Gastroesophageal sphincter (tissue), 4 donors: ENCODE results near the gene SYNE1. TPM values are rescaled to one million over a fixed set of nuclear protein-coding genes. Genes with fewer than 3 reads are reported as not detected.
"Not testable (repeated sequence)": the region's sequence is repeated elsewhere in the genome, so short reads cannot be mapped to it uniquely, and the experiment has no call there.

Experiments
- ATAC-seq: fragments of 150-250 bp; one replicate; pipeline ENCODE4 v1.9.1; 2016; ENCODE audit warnings: mild to moderate bottlenecking, moderate library complexity
- H3K27ac ChIP-seq, 4 donors: fragments of 200-600 bp; sonication (generic) in 3 of 4; 1 replicate in 3 of 4; 2 replicates in 1 of 4; pipeline ENCODE4 v1.5.1; 2016 to 2019
- H3K27me3 ChIP-seq: fragments of 200-600 bp; sonication (generic); one replicate; pipeline ENCODE4 v1.5.1; 2019
- H3K36me3 ChIP-seq, 2 donors: fragments of 200-600 bp; sonication (generic); one replicate each; pipeline ENCODE4 v1.5.1; 2019; ENCODE audit warnings: control low read depth in 1 of 2
- H3K4me1 ChIP-seq, 3 donors: fragments of 200-600 bp; sonication (generic); 1 replicate in 2 of 3; 2 replicates in 1 of 3; pipeline ENCODE4 v1.5.1; 2016 to 2019; ENCODE audit warnings: control low read depth in 2 of 3
- H3K4me3 ChIP-seq, 2 donors: fragments of 200-600 bp; sonication (generic); one replicate each; pipeline ENCODE4 v1.5.1; 2019; ENCODE audit warnings: mild to moderate bottlenecking in 1 of 2, moderate library complexity in 1 of 2
- H3K9me3 ChIP-seq, 3 donors: fragments of 200-600 bp; sonication (generic); one replicate each; pipeline ENCODE4 v1.5.1; 2017 to 2019; ENCODE audit warnings: control low read depth in 2 of 3
- EP300 ChIP-seq: sonication (generic); formaldehyde crosslinking; IDR thresholded peaks from one replicate; pipeline ENCODE4 v1.6.1; 2017; ENCODE audit warnings: antibody characterized with exemption, mild to moderate bottlenecking
- POLR2A ChIP-seq, 2 donors: fragments of 450-650 bp; IDR thresholded peaks; one replicate each; pipeline ENCODE4 v1.6.1; 2017; ENCODE audit warnings: antibody characterized with exemption in 2 of 2, mild to moderate bottlenecking in 2 of 2, moderate library complexity in 1 of 2
- POLR2AphosphoS5 ChIP-seq: sonication (generic); formaldehyde crosslinking; IDR thresholded peaks from one replicate; pipeline ENCODE4 v1.6.1; 2017; ENCODE audit warnings: antibody characterized with exemption
- WGBS, 2 donors: methylation state at CpG; one replicate each; pipeline ENCODE4 v1.1.5; 2018; ENCODE audit warnings: low coverage in 1 of 2; 5-methylcytosine and 5-hydroxymethylcytosine counted together
- total RNA-seq, 4 donors: library from RNA; depleted of rRNA; stranded (reverse); fragments of >200 nt; gene quantifications; one replicate each; pipeline ENCODE4 v1.1.0, GENCODE V29; 2016
- TF ChIP-seq, protein P1 (sequence below), 4 experiments: fragments of 200-600 bp in 2 of 4; fragments of 450-650 bp in 2 of 4; sonication (generic) in 1 of 4; IDR thresholded peaks; one replicate each; pipeline ENCODE4 v1.5.1; 2017 to 2019; ENCODE audit warnings: antibody characterized with exemption in 4 of 4, mild to moderate bottlenecking in 2 of 4, moderate library complexity in 2 of 4

The SYNE1 gene
- total RNA-seq, 4 donors from 2014 or later = 160 to 268 (median 215) TPM

DNA sequence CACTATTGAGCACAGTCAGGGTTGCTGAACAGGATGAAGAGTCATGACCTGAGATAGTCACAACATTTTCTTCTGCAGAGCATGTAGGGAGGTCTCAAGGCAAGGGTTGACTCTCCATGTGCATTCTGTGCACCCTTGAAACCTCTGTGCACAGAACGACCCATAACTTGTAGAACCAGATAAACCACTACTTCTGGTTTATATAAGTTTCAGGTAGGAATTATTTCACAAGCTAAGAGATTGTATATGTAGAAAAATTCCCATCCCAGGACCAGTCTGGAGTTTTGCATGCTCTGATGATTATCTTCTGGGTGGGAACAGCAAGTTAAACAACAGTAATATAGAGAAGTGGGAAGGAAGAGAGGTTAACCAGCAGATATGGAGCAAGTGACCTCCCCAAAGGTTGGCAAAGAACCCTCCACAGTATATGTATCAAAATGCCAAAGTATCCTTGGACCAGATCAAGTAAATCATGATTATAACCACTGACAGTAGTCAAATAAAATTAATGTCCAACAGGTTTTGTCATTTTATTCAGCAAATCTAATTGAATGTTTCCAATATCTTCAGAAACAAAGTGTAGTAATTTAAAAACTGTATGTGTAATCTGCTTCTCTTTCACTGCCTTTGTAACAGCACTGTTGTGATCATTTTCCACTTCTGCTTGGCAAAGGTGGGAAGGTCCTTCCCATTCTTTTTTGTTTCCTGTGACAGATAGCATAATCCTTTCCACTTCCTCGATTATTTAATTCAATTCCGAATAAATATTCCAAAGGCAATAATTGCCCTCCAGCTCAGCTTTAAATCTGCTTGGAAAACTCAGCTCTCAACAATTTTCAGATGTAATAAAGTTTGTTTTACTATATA, 104.4 kb downstream of the SYNE1 start:
- Histone ChIP-seq H3K9me3 (no peaks in the 10 kb centered on the region), H3K27me3 (no peaks in the 10 kb centered on the region), H3K4me1 (no peaks in the 10 kb centered on the region), H3K27ac (no peak overlapping the region), H3K36me3 (no peaks in the 10 kb centered on the region), H3K4me3 (no peak overlapping the region)
- ATAC-seq = no peak
- 73 to 76% methylated on average over 2 to 3 of the region's 3 CpGs for WGBS, 2 donors
- TF ChIP-seq POLR2AphosphoS5 = no peak
- TF ChIP-seq EP300 = no peak

DNA sequence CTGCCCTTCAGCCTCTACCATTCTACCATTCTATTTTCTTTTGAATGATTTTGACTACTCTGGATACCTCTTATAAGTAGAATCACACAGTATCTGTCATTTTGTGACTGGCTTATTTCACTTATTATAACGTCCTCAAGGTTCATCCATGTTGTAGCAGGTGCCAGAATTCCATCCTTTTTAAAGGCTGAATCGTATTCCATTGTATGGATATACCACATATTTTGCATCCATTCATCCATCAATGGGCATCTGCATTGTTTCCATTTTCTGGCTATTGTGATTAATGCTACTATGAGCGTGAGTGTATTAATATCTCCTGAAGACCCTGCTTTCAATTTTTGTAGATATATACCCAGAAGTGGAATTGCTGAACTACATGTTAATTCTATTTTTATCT, 105.5 kb downstream of the SYNE1 start:
- ATAC-seq = no peak
- TF ChIP-seq EP300 (no peak), POLR2A (IDR thresholded peaks at IDR 0.05) (no peak), POLR2AphosphoS5 (no peak)

DNA sequence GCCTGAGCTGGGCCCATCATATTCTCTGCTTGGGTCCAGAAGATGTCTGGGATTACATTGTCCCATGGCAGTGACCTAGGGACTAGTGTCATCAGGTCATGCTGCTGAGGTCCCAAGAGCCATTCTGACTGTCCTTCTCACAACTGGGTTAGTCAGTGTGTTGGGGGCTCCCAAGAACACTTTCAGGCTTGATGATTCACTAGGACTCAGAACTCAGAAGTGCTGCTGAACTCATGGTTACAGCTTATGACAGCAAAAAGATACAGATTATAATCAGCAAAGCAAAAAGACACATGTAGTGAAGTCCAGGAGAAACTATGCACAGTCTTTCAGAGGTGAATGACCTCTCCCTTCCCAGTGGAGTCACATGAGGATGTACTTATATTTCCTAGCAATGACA, 107.8 kb downstream of the SYNE1 start:
- Histone ChIP-seq H3K9me3 (no peaks in the 10 kb centered on the region), H3K27me3 (no peaks in the 10 kb centered on the region), H3K4me1 (no peaks in the 10 kb centered on the region), H3K4me3 (no peak overlapping the region), H3K36me3 (no peaks in the 10 kb centered on the region), H3K27ac (no peak overlapping the region)
- ATAC-seq = no peak
- no peak for TF ChIP-seq EP300
- TF ChIP-seq POLR2A (IDR thresholded peaks at IDR 0.05) = no peak
- TF ChIP-seq, protein P1, sequence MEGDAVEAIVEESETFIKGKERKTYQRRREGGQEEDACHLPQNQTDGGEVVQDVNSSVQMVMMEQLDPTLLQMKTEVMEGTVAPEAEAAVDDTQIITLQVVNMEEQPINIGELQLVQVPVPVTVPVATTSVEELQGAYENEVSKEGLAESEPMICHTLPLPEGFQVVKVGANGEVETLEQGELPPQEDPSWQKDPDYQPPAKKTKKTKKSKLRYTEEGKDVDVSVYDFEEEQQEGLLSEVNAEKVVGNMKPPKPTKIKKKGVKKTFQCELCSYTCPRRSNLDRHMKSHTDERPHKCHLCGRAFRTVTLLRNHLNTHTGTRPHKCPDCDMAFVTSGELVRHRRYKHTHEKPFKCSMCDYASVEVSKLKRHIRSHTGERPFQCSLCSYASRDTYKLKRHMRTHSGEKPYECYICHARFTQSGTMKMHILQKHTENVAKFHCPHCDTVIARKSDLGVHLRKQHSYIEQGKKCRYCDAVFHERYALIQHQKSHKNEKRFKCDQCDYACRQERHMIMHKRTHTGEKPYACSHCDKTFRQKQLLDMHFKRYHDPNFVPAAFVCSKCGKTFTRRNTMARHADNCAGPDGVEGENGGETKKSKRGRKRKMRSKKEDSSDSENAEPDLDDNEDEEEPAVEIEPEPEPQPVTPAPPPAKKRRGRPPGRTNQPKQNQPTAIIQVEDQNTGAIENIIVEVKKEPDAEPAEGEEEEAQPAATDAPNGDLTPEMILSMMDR (IDR thresholded peaks at IDR 0.05) = no peak
- no peak for TF ChIP-seq POLR2AphosphoS5

More for the DNA sequence above, 105.5 kb downstream of the SYNE1 start:
- WGBS, 2 donors = 84 to 91% methylated on average over 3 of the region's 3 CpGs
- H3K4me3 ChIP-seq = no peak overlapping the region
- H3K27ac ChIP-seq = no peak overlapping the region
- no peaks in the 10 kb centered on the region for H3K27me3 ChIP-seq
- H3K9me3 ChIP-seq = no peaks in the 10 kb centered on the region
- no peaks in the 10 kb centered on the region for H3K4me1 ChIP-seq
- H3K36me3 ChIP-seq = no peaks in the 10 kb centered on the region

DNA sequence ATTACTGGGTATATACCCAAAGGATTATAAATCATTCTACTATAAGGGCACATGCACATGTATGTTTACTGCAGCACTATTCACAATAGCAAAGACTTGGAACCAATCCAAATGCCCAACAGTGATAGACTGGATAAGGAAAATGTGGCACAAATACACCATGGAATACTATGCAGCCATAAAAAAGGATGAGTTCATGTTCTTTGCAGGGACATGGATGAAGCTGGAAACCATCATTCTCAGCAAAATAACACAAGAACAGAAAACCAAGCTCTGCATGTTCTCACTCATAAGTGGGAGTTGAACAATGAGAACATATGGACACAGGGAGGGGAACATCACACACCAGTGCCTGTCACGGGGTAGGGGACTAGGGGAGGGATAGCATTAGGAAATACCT, 123.0 kb downstream of the SYNE1 start:
- H3K27ac ChIP-seq, H3K27me3 ChIP-seq, H3K36me3 ChIP-seq, H3K9me3 ChIP-seq, ATAC-seq, H3K4me1 ChIP-seq, H3K4me3 ChIP-seq: not testable (repeated sequence)
- WGBS, 2 donors = 82 to 100% methylated on average over 1 of the region's 1 CpG

DNA sequence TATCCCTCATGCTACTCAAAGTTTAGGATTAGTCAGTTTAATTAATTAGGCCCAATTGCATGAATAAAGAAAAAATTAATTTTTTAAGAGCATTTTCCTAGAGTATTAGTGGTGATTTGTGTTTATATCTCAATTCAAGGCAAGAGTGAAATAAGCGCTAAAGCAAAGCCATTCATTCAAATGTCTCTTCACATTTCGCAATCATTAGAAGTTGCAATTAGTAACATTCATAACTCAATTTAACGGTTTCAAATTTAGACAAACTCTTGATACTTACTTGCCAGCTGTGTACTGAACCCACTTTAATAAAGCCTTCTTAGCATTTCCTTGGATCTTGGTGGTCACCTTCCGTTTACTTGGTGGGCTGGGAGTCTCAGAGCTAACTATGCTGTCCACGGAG, 127.2 kb downstream of the SYNE1 start:
- Histone ChIP-seq H3K9me3 (no peaks in the 10 kb centered on the region), H3K4me1 (no peaks in the 10 kb centered on the region), H3K4me3 (no peak overlapping the region), H3K36me3 (no peaks in the 10 kb centered on the region), H3K27me3 (no peaks in the 10 kb centered on the region), H3K27ac (no peak overlapping the region)
- 82 to 96% methylated on average over 3 to 5 of the region's 5 CpGs for WGBS, 2 donors
- TF ChIP-seq, protein P1 (IDR thresholded peaks at IDR 0.05) = no peak
- TF ChIP-seq POLR2AphosphoS5 = no peak
- TF ChIP-seq EP300 = no peak
- TF ChIP-seq POLR2A (IDR thresholded peaks at IDR 0.05) = no peak
- ATAC-seq = no peak

DNA sequence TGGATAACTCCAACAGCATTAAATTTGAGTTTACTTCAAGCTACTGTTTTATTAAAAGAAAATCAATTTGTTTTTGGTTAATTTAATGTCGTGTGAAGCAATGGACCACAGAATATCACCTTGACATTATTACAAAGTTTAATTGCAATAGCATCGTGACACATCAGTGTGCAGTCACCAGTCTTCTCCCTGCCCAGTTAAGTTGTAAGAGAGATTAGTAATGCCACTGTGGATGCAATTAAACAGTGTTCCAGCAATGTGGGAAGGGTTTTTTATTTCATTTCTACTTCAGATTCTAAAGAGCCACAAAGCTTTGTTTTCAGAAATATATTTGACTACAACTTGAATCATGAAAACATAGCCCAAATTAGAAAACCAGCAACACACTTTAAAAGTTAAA, 128.7 kb downstream of the SYNE1 start:
- H3K4me3 ChIP-seq = no peak overlapping the region
- TF ChIP-seq, protein P1 (IDR thresholded peaks at IDR 0.05) = no peak
- TF ChIP-seq POLR2AphosphoS5 = no peak
- TF ChIP-seq POLR2A (IDR thresholded peaks at IDR 0.05) = no peak
- no peak for TF ChIP-seq EP300
- H3K9me3 ChIP-seq = no peaks in the 10 kb centered on the region
- no peaks in the 10 kb centered on the region for H3K4me1 ChIP-seq
- WGBS, 2 donors = 86 to 88% methylated on average over 2 of the region's 2 CpGs
- ATAC-seq = no peak
- no peak overlapping the region for H3K27ac ChIP-seq
- no peaks in the 10 kb centered on the region for H3K36me3 ChIP-seq
- H3K27me3 ChIP-seq = no peaks in the 10 kb centered on the region
